NCI-H2196 treated with DMSO at 0.1 percent for 48 hours (cell line): ENCODE measurements around the gene AGRN.

Source experiments
- DNase-seq: peaks from one replicate; lab custom pipeline; 2025; ENCODE audit not compliant: unreplicated experiment; lab: John Stamatoyannopoulos, UW

AGRN gene

DNA sequence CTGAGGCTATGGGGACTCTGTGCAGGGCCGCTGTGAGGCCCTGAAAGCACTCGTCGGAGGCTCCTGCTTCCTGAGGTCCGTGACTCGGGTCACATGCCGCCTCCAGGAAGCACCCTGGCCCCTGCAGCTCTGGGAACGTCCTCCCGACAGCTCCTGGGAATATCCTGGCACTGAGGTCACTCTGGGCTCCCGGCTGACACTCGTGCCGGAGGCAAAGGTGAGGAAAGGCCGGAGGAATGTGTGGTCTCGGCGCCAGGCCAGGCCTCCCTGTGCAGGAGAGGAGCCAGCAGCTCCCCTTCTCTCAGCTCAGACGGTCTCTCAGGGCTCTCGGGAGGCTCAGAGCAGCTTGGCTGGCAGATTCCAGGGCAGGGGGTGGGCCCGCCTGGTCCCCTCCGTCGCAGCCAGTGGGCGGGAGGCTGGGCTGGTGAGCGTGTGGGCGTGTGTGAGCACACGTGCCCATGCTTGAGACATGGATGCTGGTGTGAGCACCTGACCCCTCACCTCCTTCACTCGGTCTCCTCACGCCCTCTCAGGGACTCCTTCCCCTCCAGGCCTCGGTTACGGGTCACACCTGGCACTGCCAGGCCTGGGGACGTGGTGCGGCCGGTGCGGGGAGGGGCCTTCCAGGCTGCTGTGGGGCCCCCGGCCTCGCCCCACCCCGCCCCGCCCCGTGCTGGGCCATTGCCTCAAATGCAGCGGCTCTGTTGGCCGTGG, 59.6 kb downstream of the AGRN start:
- DNase-seq = peak; percentile 75

- peak; percentile 55 for DNase-seq
Observed at GRCh38 chr1:1080122-1080757, 60.3 kb downstream of the AGRN start.

GRCh38 chr1:1080951-1081310, 61.0 kb downstream of the AGRN start:
- DNase-seq = no peak

GRCh38 chr1:1081311-1082238, 61.7 kb downstream of the AGRN start:
- no peak for DNase-seq

DNA sequence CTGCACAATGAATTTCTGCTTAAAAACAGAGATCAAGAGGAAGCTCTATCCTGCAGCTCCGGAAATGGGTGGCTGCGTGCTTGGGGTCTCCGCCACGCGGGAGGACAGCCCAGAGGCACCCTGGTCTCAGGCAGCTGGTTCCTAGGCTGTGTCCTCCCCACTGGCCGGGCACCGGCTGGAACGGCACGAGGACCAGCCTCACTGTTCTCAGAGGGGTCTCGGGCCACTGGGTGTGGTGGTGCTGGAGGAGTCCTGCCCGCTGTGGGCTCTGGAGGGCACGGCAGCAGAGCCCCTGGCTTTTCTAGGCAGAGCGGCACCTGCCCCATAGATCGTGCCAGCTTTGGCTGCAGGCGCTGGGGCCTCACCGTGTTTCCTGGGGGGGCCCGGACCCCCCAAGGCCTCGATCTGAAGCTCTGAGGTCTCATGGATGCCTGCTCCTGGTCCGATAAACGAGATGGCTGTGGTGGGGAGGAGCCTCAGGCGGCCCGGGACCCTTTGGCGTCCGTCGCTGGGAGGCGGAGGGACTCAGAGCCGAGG, 62.4 kb downstream of the AGRN start:
- no peak for DNase-seq

DNA sequence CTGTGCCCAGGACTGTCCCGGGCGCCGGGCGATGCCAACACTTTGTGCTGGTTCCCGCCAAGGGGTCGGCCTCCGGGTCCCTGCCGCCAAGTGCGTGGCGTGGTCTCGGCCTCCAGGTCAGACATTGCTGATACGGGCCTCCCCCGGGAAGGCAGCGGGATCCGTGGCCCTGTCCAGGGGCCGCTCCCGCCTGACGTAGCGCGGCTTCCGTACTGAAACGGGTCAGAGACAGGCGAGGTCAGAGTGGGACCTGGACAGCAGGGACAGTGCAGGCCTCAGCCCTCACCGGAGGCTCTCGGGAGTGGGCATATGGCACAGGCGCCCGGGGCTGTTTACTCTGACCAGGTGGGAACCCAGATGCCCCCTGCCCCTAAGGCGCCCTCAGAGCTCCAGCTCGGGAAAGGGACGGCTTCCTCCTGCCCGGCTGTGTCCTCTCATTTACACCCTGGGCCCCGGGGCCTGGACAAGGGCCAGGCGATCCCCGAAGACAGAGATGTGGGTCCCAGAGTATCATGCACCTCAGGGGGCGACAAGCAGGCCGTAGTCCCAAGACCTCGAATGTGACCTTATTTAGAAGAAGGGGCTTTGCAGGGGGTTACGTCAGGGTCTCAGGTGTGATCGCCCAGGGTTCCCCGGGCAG, 63.0 kb downstream of the AGRN start:
- no peak for DNase-seq

DNA sequence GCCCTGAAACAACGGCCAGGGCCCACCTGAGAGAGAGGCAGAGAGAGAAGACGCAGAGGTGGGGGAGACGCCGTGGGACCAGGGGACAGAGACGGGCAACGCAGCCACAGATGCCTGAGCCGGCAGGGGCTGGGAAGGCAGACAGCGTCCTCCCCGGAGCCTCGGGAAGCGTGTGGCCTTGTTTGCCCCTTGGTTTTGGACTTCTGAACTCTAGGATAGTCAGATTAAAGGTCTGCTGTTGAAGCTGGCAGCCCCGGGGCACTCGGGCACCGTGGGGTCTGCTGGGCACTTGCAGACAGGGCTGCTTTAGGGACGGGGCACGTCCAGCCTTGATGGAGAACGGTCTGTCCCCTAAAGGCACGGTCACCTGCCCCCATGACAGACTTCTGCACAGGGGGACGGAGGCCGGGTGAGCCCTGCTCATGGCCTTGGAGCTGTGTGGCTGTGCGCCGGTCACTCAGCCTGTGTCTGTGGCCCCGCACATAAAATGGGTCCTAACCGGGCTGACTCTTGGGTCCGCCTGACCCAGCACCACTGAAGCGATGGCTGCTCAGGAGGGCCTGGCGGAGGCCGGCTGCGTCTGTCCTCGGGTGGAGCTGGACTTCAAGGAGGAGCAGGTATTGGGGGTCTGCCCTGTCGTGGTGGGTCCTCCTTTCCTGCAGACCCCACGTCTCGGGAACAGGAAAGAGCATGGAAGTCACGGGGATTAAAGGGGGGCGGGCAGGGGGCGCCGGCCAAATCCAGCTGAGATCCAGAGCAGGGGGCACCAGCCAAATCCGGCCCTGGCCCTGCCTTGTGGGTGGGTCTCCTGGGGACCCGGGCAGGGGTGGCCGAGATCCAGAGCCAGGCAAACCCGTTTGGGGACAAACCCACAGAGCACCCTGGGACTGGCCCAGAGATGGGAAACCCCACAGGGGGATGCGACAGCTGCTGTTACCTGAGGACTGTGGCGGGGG, 63.8 kb downstream of the AGRN start:
- no peak for DNase-seq

GRCh38 chr1:1084372-1085170, 64.7 kb downstream of the AGRN start:
- DNase-seq = no peak

DNA sequence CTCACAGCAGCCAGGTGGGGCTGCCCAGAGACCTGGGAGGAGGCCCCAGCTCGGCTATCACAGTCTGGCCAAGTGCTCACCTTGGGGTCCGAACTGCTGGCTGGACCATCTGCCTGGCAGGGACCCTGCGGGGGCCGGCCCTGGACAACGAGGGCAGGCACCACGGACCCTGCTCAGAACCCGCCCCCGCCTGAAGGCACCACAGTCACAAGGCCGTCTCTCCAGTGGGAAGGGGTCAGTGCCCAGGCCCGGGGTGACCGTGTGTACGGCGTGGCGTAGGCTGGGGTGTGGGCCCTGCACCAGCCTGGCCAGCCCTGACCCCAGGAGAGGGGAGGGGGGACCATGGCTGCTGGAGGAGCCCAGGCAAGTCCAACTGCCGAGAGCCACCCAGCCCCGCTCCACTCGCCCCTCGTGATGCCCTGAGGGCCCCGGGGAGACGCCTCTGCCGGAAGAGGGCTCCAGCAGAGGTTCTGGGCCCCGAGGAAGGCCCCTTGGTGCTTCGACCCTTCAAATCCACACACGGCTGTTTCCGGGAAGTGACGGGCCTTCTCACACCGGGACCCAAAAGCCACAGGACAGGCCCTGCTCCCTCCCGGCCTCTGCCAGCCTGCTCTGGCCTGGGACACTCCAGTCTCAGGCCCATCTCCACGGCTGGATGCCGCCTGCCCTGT, 65.4 kb downstream of the AGRN start:
- no peak for DNase-seq

- no peak for DNase-seq
Observed at GRCh38 chr1:1085911-1086841, 66.3 kb downstream of the AGRN start.

- DNase-seq = no peak
Observed at GRCh38 chr1:1086911-1087341, 67.0 kb downstream of the AGRN start.

- no peak for DNase-seq
Observed at GRCh38 chr1:1087351-1088028, 67.6 kb downstream of the AGRN start.

DNA sequence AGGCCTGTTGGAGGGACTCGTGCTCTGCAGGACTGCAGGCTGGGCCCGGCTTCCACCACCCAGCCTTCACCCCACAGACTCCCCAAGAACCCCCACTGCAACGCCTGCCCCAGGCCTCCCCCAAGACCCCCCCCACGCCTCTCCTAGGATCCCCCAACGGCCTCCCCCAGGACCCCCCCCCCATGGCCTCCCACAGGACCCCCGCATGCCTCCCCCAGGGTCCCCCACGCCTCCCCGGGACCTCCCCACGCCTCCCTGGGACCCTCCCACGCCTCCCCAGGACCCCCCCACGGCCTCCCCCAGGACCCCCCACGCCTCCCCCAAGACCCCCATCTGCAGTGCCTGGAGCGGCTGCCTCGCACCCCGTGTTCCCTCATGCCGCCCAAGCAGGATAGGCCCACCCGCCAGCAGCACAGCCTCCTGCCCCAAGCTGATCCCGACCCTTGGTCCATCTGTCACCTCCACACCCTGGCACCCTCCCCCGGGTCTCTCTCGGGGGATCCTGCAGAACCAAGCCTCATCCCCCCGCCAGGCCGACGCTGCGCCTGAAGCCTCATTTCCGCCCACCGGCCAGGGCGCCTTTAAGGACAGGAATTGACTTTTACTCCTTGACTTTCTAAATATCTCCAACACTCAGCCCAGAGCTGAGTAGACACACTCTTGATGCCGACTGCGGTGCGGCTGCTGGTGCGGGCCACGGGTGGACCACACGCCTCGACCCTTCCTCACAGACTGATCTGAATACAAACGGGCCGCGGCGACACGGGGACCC, 68.3 kb downstream of the AGRN start:
- no peak for DNase-seq

DNA sequence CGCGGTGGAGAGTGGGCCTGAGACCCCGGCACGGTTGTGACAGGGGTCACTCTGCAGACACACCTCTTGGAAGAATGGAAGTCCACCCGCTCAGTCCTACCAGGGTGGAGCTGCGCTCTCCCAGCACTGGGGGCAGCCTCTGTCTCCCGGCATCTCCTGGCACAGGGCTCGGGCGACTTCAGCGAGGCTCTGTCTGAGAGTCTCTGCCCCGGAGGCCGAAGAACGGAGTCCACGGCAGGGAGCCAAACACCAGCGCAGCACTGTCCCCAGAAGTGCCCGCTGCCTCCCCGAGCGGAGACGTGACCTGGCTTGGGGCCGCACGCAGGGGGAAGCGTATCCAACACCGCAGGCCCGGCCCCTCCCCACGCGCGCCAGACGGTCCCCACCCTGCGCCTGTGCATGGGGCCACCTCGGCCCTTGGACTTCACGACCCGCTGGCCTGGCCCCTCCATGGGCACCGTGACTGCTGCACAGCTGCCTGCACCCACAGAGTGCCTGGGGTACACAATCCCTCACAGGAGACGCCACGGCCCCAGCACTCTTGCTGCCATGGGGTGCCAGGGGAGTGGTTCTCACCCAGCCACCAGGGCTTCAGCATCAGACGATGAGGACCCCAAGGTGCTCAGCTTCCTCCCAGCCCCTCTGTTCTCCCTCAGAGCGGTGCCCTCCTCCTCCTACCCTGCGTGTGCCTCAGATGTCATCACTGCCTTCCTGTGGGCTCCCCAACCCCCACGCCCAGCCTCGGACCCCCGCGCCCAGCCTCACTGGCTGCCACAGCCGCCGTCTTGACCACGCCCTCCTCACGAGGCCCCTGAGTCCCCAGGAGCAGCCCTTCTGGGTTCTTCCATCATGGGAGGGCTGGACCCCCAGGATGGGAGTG, 69.1 kb downstream of the AGRN start:
- no peak for DNase-seq

DNA sequence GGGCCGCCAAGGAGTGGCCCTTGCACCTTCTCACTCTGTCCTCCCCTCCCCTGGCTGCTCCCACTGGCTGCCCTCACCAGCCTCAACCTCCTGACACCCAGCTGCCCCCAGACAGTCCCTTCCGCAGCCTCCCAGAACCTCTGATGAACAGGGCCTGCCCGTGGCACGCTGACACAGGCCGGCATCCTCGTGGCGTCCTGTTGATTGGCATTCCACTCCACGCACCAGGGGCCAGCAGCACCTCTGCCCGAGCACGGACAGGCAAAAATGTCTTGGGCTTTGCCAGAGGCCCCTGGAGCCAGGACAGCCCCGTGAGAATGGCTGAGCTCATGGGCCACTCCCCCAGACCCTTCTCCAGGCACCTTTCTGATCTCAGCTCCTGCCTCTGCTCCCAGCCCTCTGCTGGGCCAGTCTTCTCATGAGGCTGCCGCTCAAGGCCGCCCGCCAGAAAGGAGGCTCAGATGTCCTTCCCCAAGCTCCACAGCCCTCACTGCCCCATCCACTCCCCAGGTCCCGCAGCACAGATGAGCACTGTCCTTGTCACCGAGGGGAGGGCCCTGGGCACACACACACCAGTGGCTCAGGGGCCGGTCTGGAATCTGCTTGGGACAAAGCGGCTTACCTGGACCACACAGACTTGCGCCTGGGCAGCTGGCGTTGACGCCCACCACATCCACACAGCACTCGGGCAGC, 70.0 kb downstream of the AGRN start:
- DNase-seq = no peak
